ENCODE data around the gene FLT1. TPM values are rescaled to one million over a fixed set of nuclear protein-coding genes. Genes with fewer than 3 reads are reported as not detected.

The FLT1 gene
- total RNA-seq, 4 donors from 2014 or later, result 12.5 to 46.2 (median 31.3) TPM

- DNase-seq (ENCODE audit: extremely low spot score), result no peak
- Histone ChIP-seq H3K4me1 (no peaks in the 10 kb centered on the region), H3K27ac (replicated peaks in 1 of 4) (no peak overlapping the region), H3K4me3 (no peak overlapping the region), H3K36me3 (no peaks in the 10 kb centered on the region), H3K9me3 (no peaks in the 10 kb centered on the region), H3K27me3 (peaks cover 0 to 20% (median 0%) of the 10 kb centered on the region in 4 donors)
- WGBS, result 76% methylated on average over 6 of the region's 6 CpGs
- intact Hi-C loops (cut with DNase I), result no loop called here
- TF ChIP-seq CTCF (IDR thresholded peaks at IDR 0.05) (no peak), EP300 (IDR thresholded peaks at IDR 0.05) (no peak), POLR2AphosphoS5 (IDR thresholded peaks at IDR 0.05) (no peak), POLR2A (IDR thresholded peaks at IDR 0.05; ENCODE audit: low read depth) (no peak)
Observed at GRCh38 chr13:28503182-28503967, 8.4 kb upstream of the FLT1 start.

GRCh38 chr13:28501547-28501946 lies 6.6 kb upstream of the FLT1 start:
- H3K4me1 ChIP-seq, result no peaks in the 10 kb centered on the region
- no peaks in the 10 kb centered on the region for H3K9me3 ChIP-seq
- TF ChIP-seq EP300 (IDR thresholded peaks at IDR 0.05) (no peak), POLR2AphosphoS5 (IDR thresholded peaks at IDR 0.05) (peak; percentile 24 to 39)
- 74% methylated on average over 6 of the region's 6 CpGs for WGBS
- H3K4me3 ChIP-seq, result no peak overlapping the region
- H3K27ac ChIP-seq (replicated peaks in 1 of 4), result no peak overlapping the region
- intact Hi-C loops (cut with DNase I), result no loop called here
- peaks cover 0 to 32% (median 0%) of the 10 kb centered on the region in 4 donors for H3K27me3 ChIP-seq
- no peak for DNase-seq (ENCODE audit: extremely low spot score)
- no peaks in the 10 kb centered on the region for H3K36me3 ChIP-seq

- Histone ChIP-seq H3K36me3 (no peaks in the 10 kb centered on the region), H3K27me3 (peaks cover 0 to 41% (median 10%) of the 10 kb centered on the region in 4 donors), H3K9me3 (no peaks in the 10 kb centered on the region), H3K27ac (replicated peaks in 1 of 4) (no peak overlapping the region), H3K4me1 (peaks cover under 1 to 14% (median 13%) of the 10 kb centered on the region in 4 donors), H3K4me3 (no peak overlapping the region)
- WGBS, result 89% methylated on average over 5 of the region's 5 CpGs
- DNase-seq (ENCODE audit: extremely low spot score), result no peak
- intact Hi-C loops (cut with DNase I), result no loop called here
- TF ChIP-seq POLR2AphosphoS5 (IDR thresholded peaks at IDR 0.05), result no peak
- no peak for TF ChIP-seq POLR2A (IDR thresholded peaks at IDR 0.05; ENCODE audit: low read depth)
- no peak for TF ChIP-seq EP300 (IDR thresholded peaks at IDR 0.05)
- no peak for TF ChIP-seq CTCF (IDR thresholded peaks at IDR 0.05)
Observed at GRCh38 chr13:28499609-28500008, 4.7 kb upstream of the FLT1 start.

- TF ChIP-seq CTCF (IDR thresholded peaks at IDR 0.05) (no peak), POLR2A (IDR thresholded peaks at IDR 0.05; ENCODE audit: low read depth) (no peak), EP300 (IDR thresholded peaks at IDR 0.05) (no peak), POLR2AphosphoS5 (IDR thresholded peaks at IDR 0.05) (no peak)
- H3K4me3 ChIP-seq, result no peak overlapping the region
- no peak for DNase-seq (ENCODE audit: extremely low spot score)
- no peak overlapping the region for H3K27ac ChIP-seq (replicated peaks in 1 of 4)
- 72% methylated on average over 16 of the region's 16 CpGs for WGBS
- intact Hi-C loops (cut with DNase I), result no loop called here
- no peaks in the 10 kb centered on the region for H3K36me3 ChIP-seq
- H3K27me3 ChIP-seq, result peaks cover 0 to 45% (median 19%) of the 10 kb centered on the region in 4 donors
- H3K9me3 ChIP-seq, result no peaks in the 10 kb centered on the region
- peaks cover 10 to 24% (median 23%) of the 10 kb centered on the region in 4 donors for H3K4me1 ChIP-seq
Observed at GRCh38 chr13:28498481-28499115, 3.7 kb upstream of the FLT1 start.

- DNase-seq (ENCODE audit: extremely low spot score), result no peak
- WGBS, result 66% methylated on average over 4 of the region's 4 CpGs
- Histone ChIP-seq H3K9me3 (no peaks in the 10 kb centered on the region), H3K36me3 (no peaks in the 10 kb centered on the region), H3K4me3 (no peak overlapping the region), H3K27ac (replicated peaks in 1 of 4) (no peak overlapping the region), H3K27me3 (peaks cover 0 to 57% (median 25%) of the 10 kb centered on the region in 4 donors), H3K4me1 (peaks cover 12 to 26% (median 26%) of the 10 kb centered on the region in 4 donors)
- intact Hi-C loops (cut with DNase I), result no loop called here
- TF ChIP-seq EP300 (IDR thresholded peaks at IDR 0.05) (no peak), POLR2AphosphoS5 (IDR thresholded peaks at IDR 0.05) (no peak), POLR2A (IDR thresholded peaks at IDR 0.05; ENCODE audit: low read depth) (no peak), CTCF (IDR thresholded peaks at IDR 0.05) (no peak)
Observed at GRCh38 chr13:28497143-28497876, 2.4 kb upstream of the FLT1 start.

Data from esophagus muscularis mucosa (tissue), 4 donors.